Skeletal muscle satellite cell (primary cell): ENCODE measurements around the gene FGR.

Source experiments
- H3K27me3 ChIP-seq: 2 replicates; pipeline ENCODE4 v1.7.0; 2013; ENCODE audit warnings: low read length; ENCODE audit not compliant: control insufficient read depth, insufficient read depth
- H3K36me3 ChIP-seq: 2 replicates; pipeline ENCODE4 v1.7.0; 2013; ENCODE audit warnings: mild to moderate bottlenecking, control low read depth, low read length; ENCODE audit not compliant: insufficient read depth
- H3K4me1 ChIP-seq: 2 replicates; pipeline ENCODE4 v1.7.0; 2013; ENCODE audit warnings: low read length; ENCODE audit not compliant: control insufficient read depth, insufficient read depth
- H3K4me2 ChIP-seq: 2 replicates; pipeline ENCODE4 v1.7.0; 2013; ENCODE audit warnings: mild to moderate bottlenecking, low read length
- H3K4me3 ChIP-seq: 2 replicates; pipeline ENCODE4 v1.7.0; 2013; ENCODE audit warnings: low read length
- H3K9ac ChIP-seq: 2 replicates; pipeline ENCODE4 v1.7.0; 2013; ENCODE audit warnings: mild to moderate bottlenecking, low read depth, low read length, moderate library complexity
- H3K9me3 ChIP-seq: replicated peaks from 2 replicates; pipeline ENCODE4 v1.7.0; 2013; ENCODE audit warnings: mild to moderate bottlenecking, control low read depth, low read length

Gene FGR

GRCh38 chr1:27606708-27607238 lies 28.2 kb downstream of the FGR start:
- H3K4me3 ChIP-seq: no peak overlapping the region
- no peaks in the 10 kb centered on the region for H3K9me3 ChIP-seq
- H3K4me1 ChIP-seq: peaks cover 7% of the 10 kb centered on the region
- no peaks in the 10 kb centered on the region for H3K36me3 ChIP-seq
- no peak overlapping the region for H3K9ac ChIP-seq
- no peak overlapping the region for H3K4me2 ChIP-seq
- H3K27me3 ChIP-seq: peaks cover 19% of the 10 kb centered on the region

DNA sequence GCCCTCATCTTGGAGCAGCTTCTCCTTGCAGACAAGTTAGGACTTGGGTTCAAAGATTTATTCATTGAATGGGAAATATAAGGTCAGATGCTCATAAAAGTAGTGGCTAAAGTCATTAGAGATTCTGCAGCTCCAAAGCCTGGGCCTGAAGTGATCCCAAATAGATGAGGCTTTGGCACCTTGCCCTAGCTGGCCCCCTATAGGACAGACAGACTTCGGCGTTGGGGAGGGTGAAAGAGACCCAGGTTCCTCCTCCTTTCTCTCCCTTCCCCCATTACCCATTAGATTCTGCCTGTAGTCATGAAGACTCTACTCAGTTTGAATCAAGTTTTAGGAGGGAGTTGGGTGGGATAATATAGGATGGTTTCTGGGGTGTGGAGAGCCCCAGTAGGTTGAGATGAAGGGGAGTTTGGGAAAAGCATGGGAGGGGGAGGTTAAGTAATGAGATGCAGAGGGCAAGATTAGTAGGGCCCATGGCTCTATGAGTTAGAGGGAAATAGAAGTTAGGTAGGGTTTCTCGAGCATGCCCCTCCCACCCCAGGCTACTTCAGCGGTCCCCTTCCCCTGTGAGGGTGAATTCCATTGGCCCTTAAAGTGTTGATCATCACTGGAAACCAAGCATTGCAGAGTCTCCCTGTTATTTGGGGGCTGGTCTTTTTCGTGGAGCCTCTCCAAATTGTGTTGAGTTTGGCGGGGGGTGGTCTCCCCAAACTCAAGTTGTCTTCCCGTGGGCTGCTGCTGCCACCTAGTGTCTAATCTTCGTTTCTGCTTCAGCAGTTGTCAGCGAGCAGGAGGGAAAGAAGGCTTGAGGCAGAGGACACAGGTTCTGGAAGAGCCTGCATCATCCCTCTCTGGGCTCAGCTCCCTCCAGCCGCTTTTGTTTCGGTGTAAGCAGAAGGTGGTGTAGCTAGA lies 28.9 kb downstream of the FGR start:
- Histone ChIP-seq H3K9ac (no peak overlapping the region), H3K27me3 (peaks cover 15% of the 10 kb centered on the region), H3K4me2 (peak overlapping the region; percentile 8)

DNA sequence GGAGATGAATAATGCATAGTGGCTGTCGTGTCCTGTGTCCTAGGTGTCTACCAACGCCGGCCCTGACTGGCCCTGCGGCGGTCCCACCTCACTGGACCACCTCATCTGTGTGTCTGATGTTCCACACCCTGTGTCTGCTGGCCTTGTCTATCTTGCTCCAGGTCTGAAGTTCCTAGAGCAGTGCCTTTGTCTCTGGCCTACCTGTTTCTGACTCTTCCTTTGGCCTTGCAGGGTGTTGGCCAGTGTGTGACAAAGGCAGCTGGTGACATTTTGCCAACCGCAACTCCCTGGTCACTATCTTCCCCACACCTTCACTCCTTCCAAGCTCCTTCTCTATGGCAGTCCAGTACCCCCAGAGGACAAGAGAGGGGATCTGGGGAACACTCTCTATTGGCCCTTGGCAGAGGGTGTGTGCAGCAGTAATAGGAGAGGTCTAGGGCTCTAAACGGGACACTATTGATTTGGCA lies 29.7 kb downstream of the FGR start:
- Histone ChIP-seq H3K4me1 (peaks cover 22% of the 10 kb centered on the region), H3K9ac (no peak overlapping the region), H3K4me3 (no peak overlapping the region), H3K27me3 (peaks cover 9% of the 10 kb centered on the region), H3K36me3 (no peaks in the 10 kb centered on the region), H3K4me2 (no peak overlapping the region), H3K9me3 (no peaks in the 10 kb centered on the region)

More for the DNA sequence above, 28.9 kb downstream of the FGR start:
- H3K9me3 ChIP-seq: no peaks in the 10 kb centered on the region
- no peak overlapping the region for H3K4me3 ChIP-seq
- peaks cover 15% of the 10 kb centered on the region for H3K4me1 ChIP-seq
- no peaks in the 10 kb centered on the region for H3K36me3 ChIP-seq

- Histone ChIP-seq H3K9ac (no peak overlapping the region), H3K4me2 (peak overlapping the region; percentile 99), H3K27me3 (peaks cover 4% of the 10 kb centered on the region), H3K9me3 (no peaks in the 10 kb centered on the region), H3K36me3 (no peaks in the 10 kb centered on the region), H3K4me1 (peaks cover 28% of the 10 kb centered on the region), H3K4me3 (peak overlapping the region; percentile 79)
Observed at GRCh38 chr1:27604579-27605299, 30.2 kb downstream of the FGR start.

DNA sequence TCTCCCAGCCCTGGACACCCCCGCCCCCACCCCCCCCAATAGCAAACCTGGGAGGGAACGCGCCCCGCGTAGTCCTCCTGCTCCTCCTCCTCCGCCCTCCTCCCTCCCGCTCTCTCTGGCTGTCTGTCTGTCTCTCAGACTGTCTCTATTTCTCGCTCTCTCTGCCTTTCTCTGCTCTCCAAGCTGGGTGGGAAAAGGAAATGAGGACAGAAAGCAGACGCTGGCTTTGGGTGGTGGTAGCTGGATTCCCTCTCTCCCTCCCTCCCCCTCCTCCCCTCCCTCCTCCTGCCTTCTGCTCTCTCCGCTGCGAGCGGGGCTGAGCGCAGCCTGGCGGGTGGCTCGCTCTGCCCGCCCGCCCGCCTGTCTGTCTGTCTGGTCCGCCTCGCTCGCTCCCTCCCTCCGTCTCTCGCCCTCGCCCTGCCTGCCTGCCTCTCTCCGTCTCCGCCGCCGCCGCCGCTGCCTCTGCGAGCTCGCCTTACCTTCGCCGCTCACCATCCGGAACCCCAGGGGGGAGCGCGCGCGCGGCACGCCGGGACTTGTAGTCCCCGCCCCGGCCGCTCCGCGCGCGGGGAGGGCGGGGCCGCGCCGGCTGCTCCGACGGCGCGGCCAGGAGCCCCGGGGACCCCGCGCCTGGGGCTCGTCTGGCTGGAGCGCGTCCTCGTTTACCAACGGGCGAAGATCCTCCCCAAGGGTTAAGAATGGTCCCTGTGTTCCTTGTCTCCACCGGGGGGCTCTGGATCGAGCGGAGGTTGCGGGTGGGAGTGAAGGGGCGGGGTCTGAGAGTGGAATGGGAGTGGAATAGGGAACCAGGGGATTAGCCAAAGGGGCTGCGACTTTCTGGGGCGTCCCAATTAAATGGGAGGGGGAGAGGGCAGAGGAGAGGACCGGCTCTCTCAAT lies 31.1 kb downstream of the FGR start, which contains the start of gene AHDC1:
AHDC1 (minus strand) TSS at position 464 of the 898 bp plus-strand sequence. CDS start 52,029 bp downstream, outside the sequence.
- Histone ChIP-seq H3K4me3 (peak within 1 kb of the TSS; percentile 79), H3K9me3 (no peaks in the 10 kb centered on the region), H3K27me3 (no peaks in the 10 kb centered on the region), H3K4me1 (peaks cover 36% of the 10 kb centered on the region), H3K9ac (peak within 1 kb of the TSS; percentile 86), H3K36me3 (no peaks in the 10 kb centered on the region), H3K4me2 (peak within 1 kb of the TSS; percentile 99)

DNA sequence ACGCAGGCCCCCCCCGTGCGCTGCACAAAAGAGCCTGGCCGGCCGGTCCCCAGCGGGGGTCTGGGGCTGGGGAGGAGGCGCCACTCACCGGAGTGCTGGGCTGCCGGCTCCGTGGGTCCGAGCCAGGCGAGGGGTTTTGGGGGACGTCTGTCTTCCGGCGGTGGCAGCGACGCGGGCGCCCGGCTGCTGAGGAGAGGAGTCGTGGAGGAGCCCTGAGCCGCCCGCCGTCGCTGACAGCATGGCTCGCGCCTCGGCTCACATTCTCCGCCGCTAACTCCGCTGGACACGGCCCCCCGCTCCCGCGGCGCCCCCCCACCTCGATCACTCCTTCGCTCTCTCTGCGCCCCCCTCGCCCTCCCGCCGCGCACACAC lies 31.7 kb downstream of the FGR start:
- peak overlapping the region; percentile 99 for H3K4me2 ChIP-seq
- H3K9me3 ChIP-seq: no peaks in the 10 kb centered on the region
- H3K4me1 ChIP-seq: peaks cover 42% of the 10 kb centered on the region
- H3K9ac ChIP-seq: peak overlapping the region; percentile 86
- H3K4me3 ChIP-seq: peak overlapping the region; percentile 79
- H3K36me3 ChIP-seq: no peaks in the 10 kb centered on the region
- no peaks in the 10 kb centered on the region for H3K27me3 ChIP-seq

- Histone ChIP-seq H3K27me3 (no peaks in the 10 kb centered on the region), H3K9me3 (no peaks in the 10 kb centered on the region), H3K9ac (peak overlapping the region; percentile 86), H3K4me1 (peaks cover 48% of the 10 kb centered on the region), H3K4me2 (peak overlapping the region; percentile 99), H3K36me3 (no peaks in the 10 kb centered on the region), H3K4me3 (peak overlapping the region; percentile 79)
Observed at GRCh38 chr1:27602462-27603308, 32.3 kb downstream of the FGR start.

- Histone ChIP-seq H3K4me3 (peak overlapping the region; percentile 79), H3K27me3 (no peaks in the 10 kb centered on the region), H3K36me3 (no peaks in the 10 kb centered on the region), H3K4me2 (peak overlapping the region; percentile 99), H3K9ac (peak overlapping the region; percentile 82), H3K9me3 (no peaks in the 10 kb centered on the region), H3K4me1 (peaks cover 55% of the 10 kb centered on the region)
Observed at GRCh38 chr1:27601771-27602461, 33.1 kb downstream of the FGR start.

DNA sequence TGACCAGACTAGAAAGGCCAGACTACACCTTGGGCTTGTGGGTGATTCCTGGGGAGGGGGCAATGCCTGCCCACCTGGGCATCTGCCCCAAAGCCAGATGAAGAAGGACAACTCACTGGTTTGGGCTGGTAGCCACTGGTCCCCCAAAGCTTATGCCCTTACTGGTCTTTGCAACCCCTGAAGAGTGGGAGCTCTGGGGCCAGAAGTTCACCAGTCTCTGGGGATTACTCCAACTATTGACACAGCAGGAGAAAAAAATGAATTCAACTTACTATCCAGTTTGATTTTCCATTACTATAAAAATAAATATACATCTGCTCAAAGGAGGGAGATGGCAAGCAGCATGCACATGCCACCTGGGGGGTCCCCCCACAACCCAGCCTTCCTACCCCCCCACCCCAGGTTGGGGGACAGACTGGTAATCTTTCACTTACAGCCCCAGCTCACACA lies 33.6 kb downstream of the FGR start:
- Histone ChIP-seq H3K27me3 (no peaks in the 10 kb centered on the region), H3K4me2 (peak overlapping the region; percentile 99), H3K4me1 (peaks cover 55% of the 10 kb centered on the region), H3K4me3 (peak overlapping the region; percentile 79), H3K9me3 (no peaks in the 10 kb centered on the region), H3K9ac (peak overlapping the region; percentile 82), H3K36me3 (no peaks in the 10 kb centered on the region)
